HAP-1 (cell line): ENCODE results near the gene BBIP1.

Experiments
- DNase-seq, 2 experiments: peaks; one replicate each; pipeline ENCODE4 v3.0.0-alpha.2; 2016 to 2020; ENCODE audit warnings: low spot score in 2 of 2
- H3K27me3 ChIP-seq: fragments of 250-450 bp; sonication (Bioruptor Pico); 2 replicates; pipeline ENCODE4 v1.5.1; 2020; ENCODE audit warnings: low read depth, mild to moderate bottlenecking, moderate library complexity
- H3K36me3 ChIP-seq: fragments of 250-450 bp; sonication (Bioruptor Pico); replicated peaks from 2 replicates; pipeline ENCODE4 v1.5.1; 2020; ENCODE audit warnings: mild to moderate bottlenecking
- H3K4me1 ChIP-seq: fragments of 250-450 bp; sonication (Bioruptor Pico); 2 replicates; pipeline ENCODE4 v1.5.1; 2020; ENCODE audit warnings: mild to moderate bottlenecking
- H3K4me3 ChIP-seq: fragments of 250-450 bp; sonication (Bioruptor Pico); 2 replicates; pipeline ENCODE4 v1.5.1; 2020; ENCODE audit warnings: mild to moderate bottlenecking, moderate library complexity
- H3K9me3 ChIP-seq: fragments of 250-450 bp; sonication (Bioruptor Pico); 2 replicates; pipeline ENCODE4 v1.5.1; 2020; ENCODE audit warnings: mild to moderate bottlenecking, moderate library complexity
- in situ Hi-C: fragments of 300-500 bp; cut with MboI; formaldehyde crosslinking; loops from 3 replicates; pipeline ENCODE4 v1.14.3; 2020; ENCODE audit warnings: low sequenced_read_pairs, inconsistent platforms, mixed read lengths

BBIP1 gene

DNA sequence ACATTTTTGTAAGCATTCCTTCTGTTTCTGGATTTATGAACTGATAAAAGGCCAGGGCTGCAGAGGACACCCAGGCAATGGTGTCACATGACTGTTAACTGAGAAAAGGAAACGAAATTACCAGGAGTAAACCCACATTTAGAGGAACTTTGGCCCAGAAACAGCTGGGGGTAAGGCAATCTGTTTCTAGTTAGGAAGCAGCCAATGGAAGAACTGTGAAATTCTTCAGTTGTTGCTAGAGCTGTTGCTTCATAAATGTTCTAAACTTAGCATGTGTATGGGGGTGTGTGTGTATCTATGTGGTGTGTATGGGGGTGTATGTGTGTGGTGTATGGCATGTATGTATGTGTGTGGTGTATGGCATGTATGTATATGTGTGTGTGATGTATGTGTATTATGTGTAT lies 59.0 kb downstream of the BBIP1 start:
- H3K27me3 ChIP-seq: no peaks in the 10 kb centered on the region
- no peak overlapping the region for H3K4me3 ChIP-seq
- no peaks in the 10 kb centered on the region for H3K9me3 ChIP-seq
- H3K4me1 ChIP-seq: peaks cover 2% of the 10 kb centered on the region
- no peak for DNase-seq
- in situ Hi-C loops: no loop called here
- no peaks in the 10 kb centered on the region for H3K36me3 ChIP-seq

DNA sequence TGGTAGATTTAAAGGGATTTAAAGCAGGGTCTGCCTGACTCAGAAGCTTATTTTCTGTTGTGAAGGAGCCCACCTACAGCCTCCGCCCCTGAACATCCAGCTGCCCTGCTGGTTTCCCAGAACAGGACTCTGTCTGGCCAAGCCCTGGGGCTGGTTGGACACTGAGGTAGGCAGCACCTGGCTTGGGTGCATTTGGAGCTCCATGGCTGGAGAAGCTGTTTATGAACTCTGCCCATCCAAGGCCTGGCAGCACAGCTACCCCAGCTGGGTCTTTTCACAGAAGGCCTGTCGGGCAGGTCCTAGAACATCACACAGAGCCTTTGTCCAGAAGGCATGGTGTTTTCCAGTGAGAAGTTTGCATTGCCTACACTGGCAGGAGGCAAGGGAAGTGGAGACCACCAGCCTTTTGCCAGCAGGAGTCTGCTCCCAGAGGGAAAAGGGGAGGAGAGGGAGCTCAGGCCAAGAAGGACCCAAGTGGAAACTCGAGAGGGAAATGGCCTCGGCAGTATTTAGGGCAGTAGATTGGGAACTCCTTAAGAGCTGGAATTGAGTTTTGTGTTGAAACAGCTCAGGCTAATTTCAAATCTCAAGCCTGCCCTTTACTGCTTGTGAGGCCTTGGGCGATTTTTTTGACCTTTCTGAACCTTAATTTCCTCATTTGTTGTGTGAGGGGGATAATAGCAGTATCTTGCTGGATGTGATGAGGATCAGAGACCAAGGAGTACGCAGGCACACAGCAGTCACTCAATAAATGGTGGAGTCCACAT lies 59.6 kb downstream of the BBIP1 start:
- no peak overlapping the region for H3K4me3 ChIP-seq

DNA sequence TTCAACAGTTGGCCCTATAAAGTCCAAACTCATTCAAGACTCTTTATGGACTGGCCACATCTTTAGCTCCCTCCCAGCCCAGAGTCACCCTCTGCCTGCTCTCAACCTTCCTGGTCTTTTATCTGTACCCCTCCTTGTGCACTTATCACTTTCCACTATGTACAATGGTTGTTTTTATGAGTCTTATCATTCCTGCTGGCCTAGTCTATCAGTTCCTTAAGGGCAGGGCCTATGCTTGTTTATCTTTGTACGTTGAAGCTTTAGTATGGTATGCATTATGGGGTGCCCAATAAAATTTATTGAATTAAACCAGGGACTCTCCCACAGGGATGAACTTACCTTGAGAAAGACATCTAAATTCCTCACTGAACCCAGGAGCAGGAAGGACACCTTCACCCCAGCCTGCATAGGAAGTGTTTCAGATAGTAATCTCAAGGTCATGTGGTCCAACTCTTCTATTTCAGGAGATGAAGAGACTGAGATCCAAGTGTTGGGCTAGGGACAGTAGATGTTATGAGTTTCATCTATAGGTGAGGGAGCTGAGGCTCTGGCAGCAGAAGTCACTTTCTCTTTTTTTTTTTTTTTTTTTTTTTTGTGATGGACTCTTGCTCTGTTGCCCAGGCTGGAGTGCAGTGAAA lies 60.6 kb downstream of the BBIP1 start:
- no peak for DNase-seq
- Histone ChIP-seq H3K4me1 (no peaks in the 10 kb centered on the region), H3K4me3 (no peak overlapping the region), H3K9me3 (no peaks in the 10 kb centered on the region), H3K36me3 (no peaks in the 10 kb centered on the region), H3K27me3 (no peaks in the 10 kb centered on the region)
- in situ Hi-C loops: no loop called here

More for the DNA sequence above, 59.6 kb downstream of the BBIP1 start:
- no peak for DNase-seq
- no peaks in the 10 kb centered on the region for H3K27me3 ChIP-seq
- H3K9me3 ChIP-seq: no peaks in the 10 kb centered on the region
- H3K4me1 ChIP-seq: no peaks in the 10 kb centered on the region
- in situ Hi-C loops: no loop called here
- no peaks in the 10 kb centered on the region for H3K36me3 ChIP-seq

DNA sequence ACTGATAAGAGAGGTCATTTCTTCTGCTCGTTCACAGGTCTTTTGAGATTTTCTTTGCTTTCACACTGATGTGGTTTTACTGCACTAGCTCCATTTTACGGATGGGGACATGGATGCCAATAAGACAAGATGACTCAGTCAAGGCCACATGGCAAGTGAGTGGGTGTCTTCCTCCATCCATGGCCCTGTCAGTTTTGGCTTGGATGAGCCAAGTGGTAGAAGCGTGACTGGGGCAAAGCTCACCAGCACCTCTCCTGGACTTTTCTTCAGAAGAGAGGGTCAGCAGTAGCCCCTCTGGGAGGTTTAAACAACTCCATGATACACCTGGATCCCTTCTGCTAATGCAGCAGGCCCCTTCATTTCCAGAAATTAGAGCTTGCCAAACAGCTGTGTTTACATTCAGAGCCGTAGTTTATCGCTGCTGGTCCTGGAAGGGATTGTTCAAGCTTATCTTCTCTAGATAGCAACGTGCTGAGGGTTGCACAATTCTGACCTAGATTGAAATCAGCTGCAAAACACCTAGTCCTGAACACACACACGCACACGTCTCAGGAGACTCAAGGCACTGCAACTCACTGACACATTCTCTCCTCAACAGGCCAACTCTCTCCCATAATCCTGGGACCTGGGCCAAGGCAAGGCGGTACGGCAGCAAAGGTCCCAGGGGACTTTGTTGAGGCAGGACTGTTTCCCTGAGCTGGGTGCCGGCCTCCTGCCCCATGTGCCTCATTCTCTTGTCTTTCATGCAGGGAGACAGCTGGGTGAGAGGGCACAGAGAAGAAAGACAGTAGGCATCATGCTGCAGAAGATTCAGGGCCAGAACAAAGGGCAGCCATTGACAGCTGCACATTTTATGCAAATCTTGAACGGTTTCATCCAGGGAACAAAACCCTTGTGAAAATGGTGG lies 61.5 kb downstream of the BBIP1 start:
- no peaks in the 10 kb centered on the region for H3K27me3 ChIP-seq
- H3K4me3 ChIP-seq: no peak overlapping the region
- DNase-seq: no peak
- no peaks in the 10 kb centered on the region for H3K36me3 ChIP-seq
- H3K4me1 ChIP-seq: no peaks in the 10 kb centered on the region
- in situ Hi-C loops: no loop called here
- H3K9me3 ChIP-seq: no peaks in the 10 kb centered on the region

DNA sequence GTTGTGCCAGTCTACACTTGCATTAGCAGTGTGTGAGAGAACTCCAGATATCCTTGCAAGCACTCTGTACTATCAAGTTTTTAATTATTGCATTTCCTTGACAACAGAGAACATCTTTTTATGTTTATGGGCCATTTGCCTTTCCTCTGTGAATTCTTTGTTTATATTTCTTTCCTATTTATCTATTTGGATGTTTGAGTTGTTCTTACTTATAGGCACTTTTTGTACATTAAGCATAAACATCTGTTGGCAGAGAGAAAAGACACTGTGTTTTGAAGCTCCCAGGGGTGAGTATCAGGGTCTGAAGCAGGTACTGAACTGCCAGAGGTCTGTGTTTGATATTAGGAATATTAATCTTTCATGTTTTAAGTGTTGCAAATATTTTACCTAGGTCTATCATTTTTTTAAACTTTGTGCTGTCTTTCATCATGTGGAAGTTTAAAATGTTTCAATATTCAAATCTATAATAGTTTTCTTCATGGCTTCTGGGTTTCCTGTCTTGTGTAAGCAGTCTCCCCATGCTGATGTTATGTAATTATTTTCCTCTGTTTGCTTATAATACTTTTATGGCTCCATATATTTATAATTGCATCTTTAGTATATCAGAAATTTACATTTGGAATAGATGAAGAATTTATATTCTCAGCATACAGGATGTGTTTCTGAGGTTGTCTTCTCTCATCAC lies 64.9 kb downstream of the BBIP1 start:
- no peaks in the 10 kb centered on the region for H3K36me3 ChIP-seq
- in situ Hi-C loops: no loop called here
- no peak overlapping the region for H3K4me3 ChIP-seq
- DNase-seq: no peak
- H3K27me3 ChIP-seq: no peaks in the 10 kb centered on the region
- no peaks in the 10 kb centered on the region for H3K4me1 ChIP-seq
- no peaks in the 10 kb centered on the region for H3K9me3 ChIP-seq

DNA sequence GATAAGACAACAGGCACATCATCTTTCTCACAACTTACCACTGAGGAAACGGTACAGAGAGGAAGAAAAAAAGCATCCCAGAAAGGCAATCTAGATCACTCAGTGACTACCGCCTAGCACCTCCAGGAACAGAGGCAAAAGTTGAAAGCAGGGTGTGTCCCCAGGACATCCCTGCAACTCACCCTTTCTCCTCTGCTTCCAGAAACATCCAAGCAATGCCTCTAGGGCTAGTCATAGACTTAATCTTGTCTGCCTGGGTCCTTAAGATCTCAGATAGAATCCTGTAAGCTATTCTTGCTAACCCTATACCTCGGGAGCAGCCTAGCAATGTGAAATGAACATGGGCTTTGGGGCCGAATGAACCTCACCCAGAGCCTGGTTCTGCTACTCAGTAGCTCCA lies 66.0 kb downstream of the BBIP1 start:
- in situ Hi-C loops: no loop called here
- H3K27me3 ChIP-seq: no peaks in the 10 kb centered on the region
- no peak for DNase-seq
- H3K9me3 ChIP-seq: no peaks in the 10 kb centered on the region
- H3K4me1 ChIP-seq: no peaks in the 10 kb centered on the region
- H3K4me3 ChIP-seq: no peak overlapping the region
- no peaks in the 10 kb centered on the region for H3K36me3 ChIP-seq

DNA sequence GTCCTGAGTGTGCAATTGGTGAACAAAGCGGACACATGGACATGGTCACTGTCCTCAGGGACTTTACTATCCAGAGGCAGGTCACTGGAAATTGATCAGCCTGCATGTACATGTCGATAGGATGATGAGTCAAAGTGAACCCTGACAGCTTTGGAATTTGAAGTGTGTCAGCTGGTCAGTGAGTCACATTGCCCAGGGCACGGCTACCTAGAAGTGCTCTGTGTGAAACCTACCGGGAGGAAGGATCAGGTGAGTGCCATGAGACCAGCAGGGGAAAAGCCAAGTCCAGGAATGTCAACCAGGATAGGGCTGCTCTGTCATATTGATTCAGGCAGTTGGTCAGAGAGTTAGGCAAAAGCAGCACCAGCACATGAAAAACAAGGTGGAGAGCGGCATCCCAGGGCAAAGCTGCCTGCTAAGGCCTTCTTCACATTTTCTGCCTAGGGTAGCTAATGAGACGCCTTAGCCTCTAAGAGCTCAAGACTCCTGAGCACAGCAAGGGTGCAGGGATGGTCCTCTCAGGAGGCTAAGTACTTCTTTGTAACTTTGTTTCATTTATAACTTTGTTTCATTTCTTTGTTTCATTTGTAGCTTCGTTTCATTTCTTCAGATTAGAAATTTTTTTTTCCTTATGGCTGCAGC lies 66.6 kb downstream of the BBIP1 start:
- H3K36me3 ChIP-seq: no peaks in the 10 kb centered on the region
- no peak for DNase-seq
- H3K9me3 ChIP-seq: no peaks in the 10 kb centered on the region
- H3K27me3 ChIP-seq: no peaks in the 10 kb centered on the region
- no peak overlapping the region for H3K4me3 ChIP-seq
- in situ Hi-C loops: no loop called here
- H3K4me1 ChIP-seq: no peaks in the 10 kb centered on the region

DNA sequence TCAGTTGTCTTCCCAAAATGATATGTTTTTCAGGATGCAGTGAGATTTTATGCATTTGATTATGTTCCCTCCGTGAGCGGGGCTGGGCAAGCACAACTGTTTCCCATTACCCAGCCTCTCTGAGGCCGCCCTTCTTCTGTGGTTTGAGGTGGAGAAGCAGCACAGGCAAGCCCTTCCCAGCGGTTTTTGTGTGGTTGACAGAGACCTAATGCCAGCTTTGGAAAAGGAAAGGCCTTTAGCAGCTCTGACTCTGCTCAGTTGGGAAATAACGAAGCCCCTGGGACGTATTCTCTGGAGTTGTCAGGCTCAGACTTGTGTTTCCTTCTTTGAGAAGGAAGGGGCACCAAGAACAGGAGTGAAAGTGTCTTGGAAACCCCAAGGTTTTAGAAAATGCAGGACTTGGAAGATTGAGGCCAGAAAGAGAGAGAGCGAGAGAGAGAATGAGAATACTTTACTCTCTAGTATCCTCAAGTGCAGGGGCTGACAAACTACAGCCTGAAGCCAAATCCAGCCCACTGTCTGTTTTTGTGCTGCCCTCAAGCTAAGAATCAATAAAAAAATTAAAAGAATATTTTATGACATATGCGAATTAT lies 67.9 kb downstream of the BBIP1 start:
- Histone ChIP-seq H3K9me3 (no peaks in the 10 kb centered on the region), H3K4me1 (no peaks in the 10 kb centered on the region), H3K36me3 (no peaks in the 10 kb centered on the region), H3K4me3 (no peak overlapping the region), H3K27me3 (no peaks in the 10 kb centered on the region)
- DNase-seq: no peak
- in situ Hi-C loops: no loop called here

DNA sequence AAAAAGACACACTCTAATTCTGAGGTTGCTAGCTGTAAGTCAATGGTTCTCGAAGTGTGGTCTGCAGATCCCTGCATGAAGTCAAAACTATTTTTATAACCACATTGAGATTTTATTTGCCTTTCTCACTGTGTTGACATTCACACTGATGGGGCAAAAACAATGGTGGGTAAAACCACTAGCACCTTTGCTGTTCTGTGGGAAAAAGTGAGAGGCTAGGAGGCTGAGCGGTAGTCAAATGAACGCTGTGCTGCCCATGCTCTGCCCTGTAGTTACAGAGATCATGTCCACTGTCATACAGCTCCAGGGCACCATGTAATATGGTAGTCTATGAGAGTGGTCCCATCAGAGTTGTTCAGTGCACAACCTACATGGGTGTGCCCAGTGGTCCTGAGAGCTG lies 68.9 kb downstream of the BBIP1 start:
- DNase-seq: no peak
- no peaks in the 10 kb centered on the region for H3K4me1 ChIP-seq
- H3K36me3 ChIP-seq: no peaks in the 10 kb centered on the region
- in situ Hi-C loops: no loop called here
- H3K4me3 ChIP-seq: no peak overlapping the region
- H3K9me3 ChIP-seq: no peaks in the 10 kb centered on the region
- H3K27me3 ChIP-seq: no peaks in the 10 kb centered on the region
